ENCODE measurements around the gene PNMA8A.

- TF ChIP-seq CTCF (IDR thresholded peaks at IDR 0.05; ENCODE audit: insufficient read depth, low read length) (no peak), POLR2AphosphoS5 (IDR thresholded peaks at IDR 0.05; ENCODE audit: low read depth) (no peak)
Measured at GRCh38 chr19:46488551-46488950, 17.2 kb upstream of the PNMA8A start.

Measured in HL-60 (cell line).